ENCODE results near the gene IRX5.

Gene IRX5

GRCh38 chr16:54952195-54952594, 21.5 kb downstream of the IRX5 start:
- no peak for DNase-seq (ENCODE audit: low read depth)

DNA sequence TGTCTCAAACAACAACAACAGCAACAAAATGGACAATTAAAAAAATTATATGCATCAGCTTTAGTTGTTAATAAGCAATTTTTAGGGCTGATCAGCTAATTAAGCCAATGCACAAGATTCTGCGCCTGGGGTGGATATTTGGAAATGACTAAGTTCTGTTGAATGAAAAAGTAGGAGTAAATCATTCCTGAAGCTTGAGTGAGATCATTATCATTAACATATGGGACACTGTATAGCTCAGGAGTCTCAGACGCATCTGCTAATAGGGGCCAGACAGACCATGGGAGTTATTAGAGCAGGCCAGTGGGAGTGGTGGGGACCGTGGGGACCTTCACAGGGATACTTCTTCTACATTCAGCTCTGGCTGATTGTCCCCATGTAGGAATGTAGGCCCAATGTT, 22.8 kb downstream of the IRX5 start:
- no peak for DNase-seq (ENCODE audit: low read depth)

DNA sequence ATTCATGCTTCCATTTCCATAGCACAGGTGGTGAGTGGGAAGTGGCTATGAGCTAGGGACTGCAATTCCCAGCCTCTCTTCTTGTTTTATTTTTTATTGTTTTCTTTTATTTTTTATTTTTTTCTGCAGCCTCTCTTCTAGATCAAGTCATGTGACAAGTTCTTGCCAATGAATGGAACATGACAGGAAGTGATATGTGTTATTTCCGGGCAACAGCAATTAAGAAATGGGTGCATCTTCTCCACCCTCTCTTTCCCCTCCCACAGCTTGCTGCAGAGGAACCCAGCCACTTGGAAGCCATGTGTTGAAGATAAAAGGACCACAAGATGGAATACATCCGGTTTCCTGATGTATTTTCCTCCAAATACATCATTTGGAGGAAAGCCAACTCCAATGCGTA, 23.6 kb downstream of the IRX5 start:
- no peak for DNase-seq (ENCODE audit: low read depth)

DNA sequence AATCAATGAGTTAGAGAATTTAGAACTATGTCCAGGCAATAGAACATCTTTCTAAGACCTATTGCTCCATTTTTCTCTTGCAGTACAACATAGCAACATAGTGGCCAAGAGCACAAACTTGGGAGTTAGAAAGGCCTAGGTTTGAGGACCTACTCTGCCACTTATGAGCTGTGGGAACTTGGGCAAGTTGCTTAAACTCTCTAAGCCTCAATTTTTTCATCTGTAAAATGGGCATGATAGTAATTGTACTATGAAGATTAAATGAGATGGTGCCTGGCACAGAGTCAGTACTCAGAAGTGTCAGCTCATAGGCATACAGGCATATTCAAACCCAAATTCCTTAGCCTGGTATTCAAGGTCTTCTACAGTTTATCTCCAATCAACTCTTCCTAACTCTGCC, 25.1 kb downstream of the IRX5 start:
- DNase-seq (ENCODE audit: low read depth): no peak

GRCh38 chr16:54957403-54958166, 26.9 kb downstream of the IRX5 start:
- DNase-seq (ENCODE audit: low read depth): no peak

- no peak for DNase-seq (ENCODE audit: low read depth)
These were observed 31.4 kb downstream of the IRX5 start for GRCh38 chr16:54962045-54962444.

DNA sequence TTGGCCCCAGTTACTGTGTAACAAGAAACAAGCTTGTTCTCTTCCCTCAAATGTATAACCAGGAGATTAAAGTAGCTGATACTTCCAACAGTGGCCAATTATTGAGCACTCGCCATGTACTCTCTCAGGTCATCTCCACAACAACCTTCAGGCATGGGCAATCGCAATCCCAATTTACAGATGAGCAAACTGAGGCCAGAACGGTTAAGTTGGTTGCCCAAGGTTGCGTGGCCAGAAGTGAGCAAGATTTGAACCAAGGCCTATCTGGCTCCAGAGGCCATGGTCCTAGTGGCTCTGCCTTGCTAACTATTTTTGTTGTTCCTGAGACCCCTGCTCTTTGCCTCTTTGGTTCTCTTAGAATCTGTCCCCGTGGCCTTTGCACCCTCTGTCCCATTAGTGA, 33.6 kb downstream of the IRX5 start:
- DNase-seq (ENCODE audit: low read depth): no peak

DNA sequence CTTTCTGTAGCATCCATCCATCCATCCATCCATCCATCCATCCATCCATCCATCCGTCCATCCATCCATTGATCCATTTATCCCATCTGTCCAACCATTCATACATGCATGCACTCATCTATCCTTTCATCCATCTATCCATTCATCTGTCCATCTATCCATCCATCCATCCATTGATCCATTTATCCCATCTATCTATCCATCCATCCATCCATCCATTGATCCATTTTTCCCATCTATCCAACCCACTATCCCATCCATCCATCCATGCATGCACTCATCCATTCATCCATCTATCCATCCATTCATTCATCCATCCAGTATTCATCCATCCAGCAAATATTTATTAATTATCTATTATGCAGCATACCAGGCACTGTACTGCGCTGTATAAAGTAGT, 34.8 kb downstream of the IRX5 start:
- DNase-seq (ENCODE audit: low read depth): no peak

DNA sequence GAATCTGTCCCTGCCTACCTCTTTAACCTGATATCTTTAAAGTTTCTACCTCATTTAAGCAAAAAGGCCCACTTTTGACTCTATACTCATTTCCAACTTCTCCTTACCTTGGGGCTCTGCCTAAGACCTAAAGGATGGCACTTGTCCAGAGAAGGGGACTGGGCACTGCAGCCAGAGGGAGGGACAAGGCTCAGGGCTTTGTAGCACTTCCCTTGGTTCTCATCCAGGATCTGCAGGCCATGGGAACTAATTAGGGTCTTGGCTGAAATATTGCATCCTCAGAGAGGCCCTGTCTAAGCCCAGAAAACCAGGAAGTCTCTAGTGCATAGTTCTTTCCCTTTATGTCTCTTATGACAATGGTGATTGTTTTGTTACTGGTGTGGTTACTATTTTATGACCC, 37.3 kb downstream of the IRX5 start:
- DNase-seq (ENCODE audit: low read depth): no peak

- DNase-seq (ENCODE audit: low read depth): no peak
These were observed 38.1 kb downstream of the IRX5 start for GRCh38 chr16:54968784-54969183.

GRCh38 chr16:54970016-54970415, 39.4 kb downstream of the IRX5 start:
- DNase-seq (ENCODE audit: low read depth): no peak

DNA sequence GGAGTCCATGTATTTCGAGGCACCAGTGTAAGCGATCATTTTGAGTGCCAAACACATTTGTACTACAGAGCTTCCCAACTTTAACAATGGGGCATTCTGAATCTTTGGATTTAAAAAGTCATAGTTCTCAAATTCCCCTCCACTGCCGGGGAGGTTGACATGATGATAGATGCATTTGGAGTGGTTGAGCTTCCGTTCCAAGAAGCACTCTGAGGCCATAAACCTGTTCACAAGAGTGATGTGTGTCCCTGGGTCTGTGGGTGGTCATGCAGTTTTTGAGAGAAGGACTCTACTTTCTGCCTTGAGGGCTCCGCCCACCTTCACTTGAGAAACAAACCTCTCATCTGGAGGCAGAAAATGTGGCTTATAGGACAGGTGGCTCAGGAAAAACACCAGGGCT, 43.7 kb downstream of the IRX5 start:
- DNase-seq (ENCODE audit: low read depth): no peak

- no peak for DNase-seq (ENCODE audit: low read depth)
These were observed 46.1 kb downstream of the IRX5 start for GRCh38 chr16:54976651-54977200.

DNA sequence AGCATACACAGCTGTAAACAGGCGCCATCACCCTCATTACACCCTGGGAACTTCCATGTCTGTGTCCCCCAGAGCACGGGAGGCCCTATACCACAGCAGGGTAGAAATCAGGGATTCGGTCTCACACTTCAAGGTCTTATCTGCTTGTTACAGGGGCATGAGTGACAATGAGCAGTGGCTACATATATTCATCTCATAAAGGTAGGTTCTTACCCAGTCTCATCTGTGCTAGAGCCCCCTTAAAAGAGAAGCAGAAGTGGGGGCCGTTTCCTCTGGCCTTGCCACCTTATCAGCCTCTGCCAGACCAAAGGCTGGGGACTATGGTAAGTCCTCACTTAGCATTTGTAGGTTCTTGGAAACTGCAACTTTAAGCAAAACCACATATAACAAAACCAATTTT, 46.5 kb downstream of the IRX5 start:
- no peak for DNase-seq (ENCODE audit: low read depth)

DNA sequence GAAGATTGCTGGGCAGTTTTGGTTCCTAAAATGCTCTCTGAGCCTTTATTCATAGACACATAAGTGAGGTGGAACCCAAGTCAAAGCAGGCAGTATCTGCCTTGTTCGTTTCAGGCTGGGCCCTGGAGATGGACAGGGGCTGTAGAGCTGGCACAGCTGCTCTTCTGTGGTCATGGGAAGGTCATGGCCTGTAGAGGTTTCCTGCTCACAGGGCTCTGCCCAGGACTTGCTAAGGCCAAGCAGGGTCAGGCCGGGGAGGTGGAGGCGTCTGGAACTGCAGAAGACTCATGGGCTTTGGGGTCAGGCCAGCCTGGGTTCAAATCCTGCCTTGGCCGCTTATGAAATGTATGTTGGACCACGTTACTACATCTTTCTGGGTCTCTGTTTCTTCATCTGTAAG, 50.2 kb downstream of the IRX5 start:
- no peak for DNase-seq (ENCODE audit: low read depth)
